HuH-7.5 (cell line): ENCODE data around the gene ZNF718.
"Not testable (repeated sequence)": the region's sequence is repeated elsewhere in the genome, so short reads cannot be mapped to it uniquely, and the experiment has no call there.

ENCODE experiments used
- DNase-seq: peaks from one replicate; pipeline ENCODE4 v3.0.0; 2011; ENCODE audit warnings: low spot score

Gene ZNF718

GRCh38 chr4:161496-162284 is 37.4 kb downstream of the ZNF718 start:
- no peak for DNase-seq

GRCh38 chr4:169640-170039 is 45.3 kb downstream of the ZNF718 start:
- DNase-seq, result not testable (repeated sequence)

GRCh38 chr4:171318-171717 is 47.0 kb downstream of the ZNF718 start:
- DNase-seq, result not testable (repeated sequence)

GRCh38 chr4:173666-174314 is 49.5 kb downstream of the ZNF718 start:
- no peak for DNase-seq

GRCh38 chr4:175986-176385 is 51.7 kb downstream of the ZNF718 start:
- DNase-seq, result no peak

- no peak for DNase-seq
Measured at GRCh38 chr4:176995-177394, 52.7 kb downstream of the ZNF718 start.

- not testable (repeated sequence) for DNase-seq
Measured at GRCh38 chr4:182225-182624, 57.9 kb downstream of the ZNF718 start.

- no peak for DNase-seq
Measured at GRCh38 chr4:188091-188490, 63.8 kb downstream of the ZNF718 start.

GRCh38 chr4:195159-195558 is 70.9 kb downstream of the ZNF718 start:
- not testable (repeated sequence) for DNase-seq

- no peak for DNase-seq
Measured at GRCh38 chr4:200936-201335, 76.6 kb downstream of the ZNF718 start.

GRCh38 chr4:202822-203221 is 78.5 kb downstream of the ZNF718 start:
- DNase-seq, result not testable (repeated sequence)

GRCh38 chr4:205097-205756 is 80.9 kb downstream of the ZNF718 start:
- no peak for DNase-seq

GRCh38 chr4:206054-206453 is 81.8 kb downstream of the ZNF718 start:
- no peak for DNase-seq

- DNase-seq, result not testable (repeated sequence)
Measured at GRCh38 chr4:208416-209096, 84.3 kb downstream of the ZNF718 start.

GRCh38 chr4:211033-211511 is 86.8 kb downstream of the ZNF718 start:
- DNase-seq, result no peak

GRCh38 chr4:212438-213188 is 88.3 kb downstream of the ZNF718 start:
- no peak for DNase-seq

- DNase-seq, result not testable (repeated sequence)
Measured at GRCh38 chr4:213189-213535, 88.9 kb downstream of the ZNF718 start.
